A673 (cell line): ENCODE results near the gene CRX.
"Not testable (repeated sequence)": the region's sequence is repeated elsewhere in the genome, so short reads cannot be mapped to it uniquely, and the experiment has no call there.

Source experiments
- EZH2 ChIP-seq: fragments of 200-600 bp; sonication (generic); IDR thresholded peaks from 2 replicates; pipeline ENCODE4 v1.6.1; 2017; ENCODE audit warnings: borderline replicate concordance, low read depth, mild to moderate bottlenecking, mixed read lengths, antibody characterized with exemption, low read length; ENCODE audit not compliant: poor library complexity, severe bottlenecking
- TF ChIP-seq, protein P1 (sequence below): fragments of 300-800, 200-600 bp; sonication (generic); conservative IDR thresholded peaks from 2 replicates; pipeline ENCODE4 v1.5.1; 2017; ENCODE audit warnings: low read depth, mild to moderate bottlenecking, antibody characterized with exemption, low read length, moderate library complexity, mixed read lengths

DNA sequence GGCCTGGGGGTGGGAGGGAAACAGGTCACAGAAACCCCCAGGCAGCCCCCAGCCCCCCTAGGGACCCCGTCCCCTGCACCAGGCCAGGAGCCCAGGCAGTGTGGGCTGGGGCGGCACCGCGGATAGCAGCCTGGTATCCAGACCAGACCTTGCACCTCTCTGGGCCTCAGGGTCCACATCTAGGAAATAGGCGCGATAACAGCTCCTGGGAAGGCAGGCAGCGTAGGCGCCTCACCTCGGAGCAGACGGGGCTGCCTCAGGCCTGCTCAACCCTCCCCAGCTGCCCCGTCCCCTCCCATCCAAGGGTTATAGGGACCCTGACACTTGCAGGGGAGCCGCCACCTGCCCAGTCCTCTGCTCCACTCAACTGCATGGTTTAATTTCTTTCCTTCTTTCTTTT, 18.1 kb upstream of the CRX start:
- TF ChIP-seq, protein P1, sequence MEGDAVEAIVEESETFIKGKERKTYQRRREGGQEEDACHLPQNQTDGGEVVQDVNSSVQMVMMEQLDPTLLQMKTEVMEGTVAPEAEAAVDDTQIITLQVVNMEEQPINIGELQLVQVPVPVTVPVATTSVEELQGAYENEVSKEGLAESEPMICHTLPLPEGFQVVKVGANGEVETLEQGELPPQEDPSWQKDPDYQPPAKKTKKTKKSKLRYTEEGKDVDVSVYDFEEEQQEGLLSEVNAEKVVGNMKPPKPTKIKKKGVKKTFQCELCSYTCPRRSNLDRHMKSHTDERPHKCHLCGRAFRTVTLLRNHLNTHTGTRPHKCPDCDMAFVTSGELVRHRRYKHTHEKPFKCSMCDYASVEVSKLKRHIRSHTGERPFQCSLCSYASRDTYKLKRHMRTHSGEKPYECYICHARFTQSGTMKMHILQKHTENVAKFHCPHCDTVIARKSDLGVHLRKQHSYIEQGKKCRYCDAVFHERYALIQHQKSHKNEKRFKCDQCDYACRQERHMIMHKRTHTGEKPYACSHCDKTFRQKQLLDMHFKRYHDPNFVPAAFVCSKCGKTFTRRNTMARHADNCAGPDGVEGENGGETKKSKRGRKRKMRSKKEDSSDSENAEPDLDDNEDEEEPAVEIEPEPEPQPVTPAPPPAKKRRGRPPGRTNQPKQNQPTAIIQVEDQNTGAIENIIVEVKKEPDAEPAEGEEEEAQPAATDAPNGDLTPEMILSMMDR: not testable (repeated sequence)
- TF ChIP-seq EZH2: not testable (repeated sequence)
